H9 (cell line): ENCODE results near the gene ECD. TPM values are rescaled to one million over a fixed set of nuclear protein-coding genes. Genes with fewer than 3 reads are reported as not detected.

ENCODE experiments used
- DNase-seq: peaks from one replicate; pipeline ENCODE4 v3.0.0-alpha.2; 2017
- H2AFZ ChIP-seq: one replicate; pipeline ENCODE4 v1.6.1; 2013; ENCODE audit warnings: mild to moderate bottlenecking, low read length, control low read depth, moderate library complexity
- H2AK5ac ChIP-seq: 2 replicates; pipeline ENCODE4 v1.6.1; 2013; ENCODE audit warnings: low read length, control low read depth, mixed read lengths; ENCODE audit not compliant: insufficient read length
- H2BK120ac ChIP-seq: one replicate; pipeline ENCODE4 v1.6.1; 2013; ENCODE audit warnings: low read depth, mild to moderate bottlenecking, low read length, control low read depth, inconsistent platforms; ENCODE audit not compliant: poor library complexity, severe bottlenecking
- H2BK12ac ChIP-seq: 2 replicates; pipeline ENCODE4 v1.6.1; 2013; ENCODE audit warnings: low read length, control low read depth, mixed read lengths, low read depth; ENCODE audit not compliant: insufficient read length
- H2BK15ac ChIP-seq: 2 replicates; pipeline ENCODE4 v1.6.1; 2013; ENCODE audit warnings: low read depth, low read length, control low read depth
- H2BK20ac ChIP-seq: one replicate; pipeline ENCODE4 v1.6.1; 2013; ENCODE audit warnings: low read depth, mild to moderate bottlenecking, low read length, control low read depth, inconsistent platforms; ENCODE audit not compliant: poor library complexity, severe bottlenecking
- H2BK5ac ChIP-seq: 2 replicates; pipeline ENCODE4 v1.6.1; 2013; ENCODE audit warnings: low read length, control low read depth, mixed read lengths; ENCODE audit not compliant: insufficient read length
- H3K14ac ChIP-seq: 2 replicates; pipeline ENCODE4 v1.6.1; 2013; ENCODE audit warnings: low read length, control low read depth; ENCODE audit not compliant: insufficient read depth
- H3K18ac ChIP-seq: 2 replicates; pipeline ENCODE4 v1.6.1; 2013; ENCODE audit warnings: low read depth, mild to moderate bottlenecking, mixed read lengths, low read length, control low read depth; ENCODE audit not compliant: insufficient read length
- H3K23ac ChIP-seq: 2 replicates; pipeline ENCODE4 v1.6.1; 2013; ENCODE audit warnings: low read length, control low read depth, mixed read lengths, low read depth; ENCODE audit not compliant: insufficient read length
- H3K23me2 ChIP-seq: 2 replicates; pipeline ENCODE4 v1.6.1; 2013; ENCODE audit warnings: low read depth, mild to moderate bottlenecking, mixed read lengths, low read length, control low read depth; ENCODE audit not compliant: insufficient read length, poor library complexity, severe bottlenecking
- H3K27ac ChIP-seq: 2 replicates; pipeline ENCODE4 v1.5.1; 2013; ENCODE audit warnings: low read length, control low read depth, mixed read lengths, low read depth; ENCODE audit not compliant: insufficient read length
- H3K27me3 ChIP-seq: 2 replicates; pipeline ENCODE4 v1.6.1; 2013; ENCODE audit warnings: low read length, control low read depth, inconsistent platforms; ENCODE audit not compliant: insufficient read depth
- H3K4ac ChIP-seq: 2 replicates; pipeline ENCODE4 v1.6.1; 2013; ENCODE audit warnings: low read depth, mild to moderate bottlenecking, control low read depth, inconsistent platforms, low read length, moderate library complexity
- H3K4me1 ChIP-seq: 2 replicates; pipeline ENCODE4 v1.6.1; 2013; ENCODE audit warnings: low read length, control low read depth, inconsistent platforms; ENCODE audit not compliant: insufficient read depth
- H3K4me2 ChIP-seq: 2 replicates; pipeline ENCODE4 v1.6.1; 2013; ENCODE audit warnings: low read length, control low read depth, mixed read lengths; ENCODE audit not compliant: insufficient read length, insufficient read depth
- H3K56ac ChIP-seq: 2 replicates; pipeline ENCODE4 v1.6.1; 2013; ENCODE audit warnings: low read depth, mild to moderate bottlenecking, mixed read lengths, low read length, control low read depth; ENCODE audit not compliant: insufficient read length
- H3K79me1 ChIP-seq: 2 replicates; pipeline ENCODE4 v1.6.1; 2013; ENCODE audit warnings: low read depth, mild to moderate bottlenecking, moderate library complexity, low read length, control low read depth, inconsistent platforms; ENCODE audit not compliant: insufficient read depth, poor library complexity, severe bottlenecking
- H3K79me2 ChIP-seq: 2 replicates; pipeline ENCODE4 v1.6.1; 2013; ENCODE audit warnings: low read length, control low read depth, inconsistent platforms; ENCODE audit not compliant: insufficient read depth
- H3K9ac ChIP-seq: 2 replicates; pipeline ENCODE4 v1.6.1; 2013; ENCODE audit warnings: low read length, control low read depth, mixed read lengths; ENCODE audit not compliant: insufficient read length; ENCODE audit errors: extremely low read depth
- H3K9me3 ChIP-seq: one replicate; pipeline ENCODE4 v1.6.1; 2013; ENCODE audit warnings: low read depth, low read length, inconsistent platforms; ENCODE audit not compliant: control insufficient read depth
- H3T11ph ChIP-seq: one replicate; pipeline ENCODE4 v1.6.1; 2013; ENCODE audit warnings: mild to moderate bottlenecking, low read length, control low read depth, inconsistent platforms
- H4K20me1 ChIP-seq: one replicate; pipeline ENCODE4 v1.6.1; 2013; ENCODE audit not compliant: control insufficient read depth, insufficient read length, insufficient read depth
- H4K5ac ChIP-seq: 2 replicates; pipeline ENCODE4 v1.6.1; 2013; ENCODE audit warnings: low read depth, mild to moderate bottlenecking, mixed read lengths, low read length, control low read depth; ENCODE audit not compliant: insufficient read length
- H4K8ac ChIP-seq: replicated peaks from 2 replicates; pipeline ENCODE4 v1.6.1; 2013; ENCODE audit warnings: low read length, control low read depth, mixed read lengths, low read depth; ENCODE audit not compliant: insufficient read length
- H4K91ac ChIP-seq: 2 replicates; pipeline ENCODE4 v1.6.1; 2013; ENCODE audit warnings: low read depth, mild to moderate bottlenecking, moderate library complexity, mixed read lengths, low read length, control low read depth; ENCODE audit not compliant: insufficient read length
- H3K27ac Mint-ChIP-seq, 3 experiments: 2 replicates in 2 of 3; 3 replicates in 1 of 3; pipeline ENCODE4 v1.8.0; 2020 to 2021; ENCODE audit warnings: mixed read lengths in 3 of 3, mild to moderate bottlenecking in 1 of 3, moderate library complexity in 1 of 3
- H3K27me3 Mint-ChIP-seq: 2 replicates; pipeline ENCODE4 v1.8.0; 2021; ENCODE audit warnings: low read depth, mild to moderate bottlenecking, moderate library complexity, mixed read lengths
- H3K36me3 Mint-ChIP-seq, 3 experiments: 2 replicates in 2 of 3; 3 replicates in 1 of 3; pipeline ENCODE4 v1.8.0; 2020 to 2021; ENCODE audit warnings: low read depth in 3 of 3, mixed read lengths in 3 of 3; ENCODE audit not compliant: insufficient read depth in 1 of 3
- H3K4me1 Mint-ChIP-seq, 2 experiments: 2 replicates each; pipeline ENCODE4 v1.8.0; 2020; ENCODE audit warnings: mixed read lengths in 2 of 2
- H3K4me3 Mint-ChIP-seq, 2 experiments: 2 replicates in 1 of 2; 3 replicates in 1 of 2; pipeline ENCODE4 v1.8.0; 2020 to 2021; ENCODE audit warnings: mild to moderate bottlenecking in 2 of 2, mixed read lengths in 2 of 2, moderate library complexity in 1 of 2
- H3K9me3 Mint-ChIP-seq, 2 experiments: 2 replicates in 1 of 2; 3 replicates in 1 of 2; pipeline ENCODE4 v1.8.0; 2020; ENCODE audit warnings: mild to moderate bottlenecking in 2 of 2, mixed read lengths in 2 of 2, moderate library complexity in 1 of 2
- CTCF ChIP-seq: fragments of 200-600 bp; sonication (generic); conservative IDR thresholded peaks from 3 replicates; pipeline ENCODE4 v1.8.0; 2021; ENCODE audit warnings: antibody characterized with exemption, mild to moderate bottlenecking
- WGBS: extraction: QIAGEN DNeasy Blood & Tissue Kit; methylation state at CpG from one replicate; pipeline ENCODE4 v1.1.7; 2013; ENCODE audit warnings: missing lambda C conversion rate, low lambda C conversion rate, mixed read lengths; ENCODE audit not compliant: insufficient read length; ENCODE audit errors: extremely low coverage; 5-methylcytosine and 5-hydroxymethylcytosine counted together
- total RNA-seq: library from RNA; stranded (reverse); gene quantifications from 2 replicates; pipeline ENCODE4 v1.2.1, GENCODE V29; 2021

Gene ECD
- total RNA-seq, 1 experiment from 2014 or later: 41.6 TPM

DNA sequence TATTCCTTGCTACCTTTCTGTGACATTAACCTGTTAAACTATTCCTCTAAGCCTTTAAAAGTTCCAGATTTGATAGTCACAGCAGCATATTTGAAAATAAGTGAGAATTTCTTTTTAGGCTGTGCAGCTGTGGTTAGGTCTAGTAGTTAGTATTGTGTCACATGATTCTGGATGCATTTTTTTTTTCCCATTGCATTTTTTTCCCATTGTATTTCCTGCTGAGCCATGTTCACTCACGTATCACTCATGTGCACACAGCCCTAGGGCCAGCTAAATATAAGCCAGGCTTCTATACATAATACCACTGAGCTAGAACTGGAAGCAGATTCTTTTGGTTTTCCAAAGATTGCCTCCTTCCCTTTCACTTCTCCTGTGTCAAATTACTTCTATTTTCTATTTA is 41.9 kb upstream of the ECD start:
- Mint-ChIP-seq H3K4me3 (no peak overlapping the region), H3K36me3 (peaks cover 22 to 39% (median 38%) of the 10 kb centered on the region in 3 experiments), H3K27me3 (no peaks in the 10 kb centered on the region; the same call in 1 of the 2 replicates), H3K4me1 (no peaks in the 10 kb centered on the region), H3K27ac (no peak overlapping the region), H3K9me3 (peaks cover 25 to 29% of the 10 kb centered on the region in 2 experiments)
- no peak overlapping the region for H2BK15ac ChIP-seq
- no peak overlapping the region for H2BK5ac ChIP-seq
- no peak overlapping the region for H3K23ac ChIP-seq
- H3K27me3 ChIP-seq: no peaks in the 10 kb centered on the region
- H4K8ac ChIP-seq: no peak overlapping the region
- WGBS: no CpG with 5 or more reads among the region's 1 CpG
- no peak overlapping the region for H2BK120ac ChIP-seq
- no peak overlapping the region for H3K27ac ChIP-seq
- no peak for DNase-seq
- H2AK5ac ChIP-seq: no peak overlapping the region
- H4K91ac ChIP-seq: no peak overlapping the region
- H3K14ac ChIP-seq: no peak overlapping the region
- H4K20me1 ChIP-seq: no peaks in the 10 kb centered on the region
- no peak overlapping the region for H2AFZ ChIP-seq
- no peak for TF ChIP-seq CTCF
- H3K23me2 ChIP-seq: no peaks in the 10 kb centered on the region
- no peak overlapping the region for H3K56ac ChIP-seq
- no peak overlapping the region for H2BK12ac ChIP-seq
- H3K4me1 ChIP-seq: no peaks in the 10 kb centered on the region
- H3K9ac ChIP-seq: no peak overlapping the region
- no peak overlapping the region for H3K4me2 ChIP-seq
- no peak overlapping the region for H3T11ph ChIP-seq
- no peaks in the 10 kb centered on the region for H3K79me1 ChIP-seq
- no peak overlapping the region for H2BK20ac ChIP-seq
- H3K79me2 ChIP-seq: no peaks in the 10 kb centered on the region
- H4K5ac ChIP-seq: no peak overlapping the region
- no peak overlapping the region for H3K18ac ChIP-seq
- H3K4ac ChIP-seq: no peak overlapping the region
- H3K9me3 ChIP-seq: peaks cover 17% of the 10 kb centered on the region
